H9 (cell line): ENCODE results near the gene CFAP90. TPM values are rescaled to one million over a fixed set of nuclear protein-coding genes. Genes with fewer than 3 reads are reported as not detected.

Experiments used
- DNase-seq: peaks from one replicate; pipeline ENCODE4 v3.0.0-alpha.2; 2017
- H2AFZ ChIP-seq: one replicate; pipeline ENCODE4 v1.6.1; 2013; ENCODE audit warnings: mild to moderate bottlenecking, low read length, control low read depth, moderate library complexity
- H2AK5ac ChIP-seq: 2 replicates; pipeline ENCODE4 v1.6.1; 2013; ENCODE audit warnings: low read length, control low read depth, mixed read lengths; ENCODE audit not compliant: insufficient read length
- H2BK120ac ChIP-seq: one replicate; pipeline ENCODE4 v1.6.1; 2013; ENCODE audit warnings: low read depth, mild to moderate bottlenecking, low read length, control low read depth, inconsistent platforms; ENCODE audit not compliant: poor library complexity, severe bottlenecking
- H2BK12ac ChIP-seq: 2 replicates; pipeline ENCODE4 v1.6.1; 2013; ENCODE audit warnings: low read length, control low read depth, mixed read lengths, low read depth; ENCODE audit not compliant: insufficient read length
- H2BK15ac ChIP-seq: 2 replicates; pipeline ENCODE4 v1.6.1; 2013; ENCODE audit warnings: low read depth, low read length, control low read depth
- H2BK20ac ChIP-seq: one replicate; pipeline ENCODE4 v1.6.1; 2013; ENCODE audit warnings: low read depth, mild to moderate bottlenecking, low read length, control low read depth, inconsistent platforms; ENCODE audit not compliant: poor library complexity, severe bottlenecking
- H2BK5ac ChIP-seq: 2 replicates; pipeline ENCODE4 v1.6.1; 2013; ENCODE audit warnings: low read length, control low read depth, mixed read lengths; ENCODE audit not compliant: insufficient read length
- H3K14ac ChIP-seq: 2 replicates; pipeline ENCODE4 v1.6.1; 2013; ENCODE audit warnings: low read length, control low read depth; ENCODE audit not compliant: insufficient read depth
- H3K18ac ChIP-seq: 2 replicates; pipeline ENCODE4 v1.6.1; 2013; ENCODE audit warnings: low read depth, mild to moderate bottlenecking, mixed read lengths, low read length, control low read depth; ENCODE audit not compliant: insufficient read length
- H3K23ac ChIP-seq: 2 replicates; pipeline ENCODE4 v1.6.1; 2013; ENCODE audit warnings: low read length, control low read depth, mixed read lengths, low read depth; ENCODE audit not compliant: insufficient read length
- H3K23me2 ChIP-seq: 2 replicates; pipeline ENCODE4 v1.6.1; 2013; ENCODE audit warnings: low read depth, mild to moderate bottlenecking, mixed read lengths, low read length, control low read depth; ENCODE audit not compliant: insufficient read length, poor library complexity, severe bottlenecking
- H3K27ac ChIP-seq: 2 replicates; pipeline ENCODE4 v1.5.1; 2013; ENCODE audit warnings: low read length, control low read depth, mixed read lengths, low read depth; ENCODE audit not compliant: insufficient read length
- H3K27me3 ChIP-seq: 2 replicates; pipeline ENCODE4 v1.6.1; 2013; ENCODE audit warnings: low read length, control low read depth, inconsistent platforms; ENCODE audit not compliant: insufficient read depth
- H3K4ac ChIP-seq: 2 replicates; pipeline ENCODE4 v1.6.1; 2013; ENCODE audit warnings: low read depth, mild to moderate bottlenecking, control low read depth, inconsistent platforms, low read length, moderate library complexity
- H3K4me1 ChIP-seq: 2 replicates; pipeline ENCODE4 v1.6.1; 2013; ENCODE audit warnings: low read length, control low read depth, inconsistent platforms; ENCODE audit not compliant: insufficient read depth
- H3K4me2 ChIP-seq: 2 replicates; pipeline ENCODE4 v1.6.1; 2013; ENCODE audit warnings: low read length, control low read depth, mixed read lengths; ENCODE audit not compliant: insufficient read length, insufficient read depth
- H3K56ac ChIP-seq: 2 replicates; pipeline ENCODE4 v1.6.1; 2013; ENCODE audit warnings: low read depth, mild to moderate bottlenecking, mixed read lengths, low read length, control low read depth; ENCODE audit not compliant: insufficient read length
- H3K79me1 ChIP-seq: 2 replicates; pipeline ENCODE4 v1.6.1; 2013; ENCODE audit warnings: low read depth, mild to moderate bottlenecking, moderate library complexity, low read length, control low read depth, inconsistent platforms; ENCODE audit not compliant: insufficient read depth, poor library complexity, severe bottlenecking
- H3K79me2 ChIP-seq: 2 replicates; pipeline ENCODE4 v1.6.1; 2013; ENCODE audit warnings: low read length, control low read depth, inconsistent platforms; ENCODE audit not compliant: insufficient read depth
- H3K9ac ChIP-seq: 2 replicates; pipeline ENCODE4 v1.6.1; 2013; ENCODE audit warnings: low read length, control low read depth, mixed read lengths; ENCODE audit not compliant: insufficient read length; ENCODE audit errors: extremely low read depth
- H3K9me3 ChIP-seq: one replicate; pipeline ENCODE4 v1.6.1; 2013; ENCODE audit warnings: low read depth, low read length, inconsistent platforms; ENCODE audit not compliant: control insufficient read depth
- H3T11ph ChIP-seq: one replicate; pipeline ENCODE4 v1.6.1; 2013; ENCODE audit warnings: mild to moderate bottlenecking, low read length, control low read depth, inconsistent platforms
- H4K20me1 ChIP-seq: one replicate; pipeline ENCODE4 v1.6.1; 2013; ENCODE audit not compliant: control insufficient read depth, insufficient read length, insufficient read depth
- H4K5ac ChIP-seq: 2 replicates; pipeline ENCODE4 v1.6.1; 2013; ENCODE audit warnings: low read depth, mild to moderate bottlenecking, mixed read lengths, low read length, control low read depth; ENCODE audit not compliant: insufficient read length
- H4K8ac ChIP-seq: replicated peaks from 2 replicates; pipeline ENCODE4 v1.6.1; 2013; ENCODE audit warnings: low read length, control low read depth, mixed read lengths, low read depth; ENCODE audit not compliant: insufficient read length
- H4K91ac ChIP-seq: 2 replicates; pipeline ENCODE4 v1.6.1; 2013; ENCODE audit warnings: low read depth, mild to moderate bottlenecking, moderate library complexity, mixed read lengths, low read length, control low read depth; ENCODE audit not compliant: insufficient read length
- H3K27ac Mint-ChIP-seq, 3 experiments: 2 replicates in 2 of 3; 3 replicates in 1 of 3; pipeline ENCODE4 v1.8.0; 2020 to 2021; ENCODE audit warnings: mixed read lengths in 3 of 3, mild to moderate bottlenecking in 1 of 3, moderate library complexity in 1 of 3
- H3K27me3 Mint-ChIP-seq: 2 replicates; pipeline ENCODE4 v1.8.0; 2021; ENCODE audit warnings: low read depth, mild to moderate bottlenecking, moderate library complexity, mixed read lengths
- H3K36me3 Mint-ChIP-seq, 3 experiments: 2 replicates in 2 of 3; 3 replicates in 1 of 3; pipeline ENCODE4 v1.8.0; 2020 to 2021; ENCODE audit warnings: low read depth in 3 of 3, mixed read lengths in 3 of 3; ENCODE audit not compliant: insufficient read depth in 1 of 3
- H3K4me1 Mint-ChIP-seq, 2 experiments: 2 replicates each; pipeline ENCODE4 v1.8.0; 2020; ENCODE audit warnings: mixed read lengths in 2 of 2
- H3K4me3 Mint-ChIP-seq, 2 experiments: 2 replicates in 1 of 2; 3 replicates in 1 of 2; pipeline ENCODE4 v1.8.0; 2020 to 2021; ENCODE audit warnings: mild to moderate bottlenecking in 2 of 2, mixed read lengths in 2 of 2, moderate library complexity in 1 of 2
- H3K9me3 Mint-ChIP-seq, 2 experiments: 2 replicates in 1 of 2; 3 replicates in 1 of 2; pipeline ENCODE4 v1.8.0; 2020; ENCODE audit warnings: mild to moderate bottlenecking in 2 of 2, mixed read lengths in 2 of 2, moderate library complexity in 1 of 2
- WGBS: extraction: QIAGEN DNeasy Blood & Tissue Kit; methylation state at CpG from one replicate; pipeline ENCODE4 v1.1.7; 2013; ENCODE audit warnings: missing lambda C conversion rate, low lambda C conversion rate, mixed read lengths; ENCODE audit not compliant: insufficient read length; ENCODE audit errors: extremely low coverage; 5-methylcytosine and 5-hydroxymethylcytosine counted together
- total RNA-seq: library from RNA; stranded (reverse); gene quantifications from 2 replicates; pipeline ENCODE4 v1.2.1, GENCODE V29; 2021
- TF ChIP-seq, protein P1 (sequence below): fragments of 200-600 bp; sonication (generic); conservative IDR thresholded peaks from 3 replicates; pipeline ENCODE4 v1.8.0; 2021; ENCODE audit warnings: antibody characterized with exemption, mild to moderate bottlenecking

The CFAP90 gene
- total RNA-seq, 1 experiment from 2014 or later: 0.44 TPM

DNA sequence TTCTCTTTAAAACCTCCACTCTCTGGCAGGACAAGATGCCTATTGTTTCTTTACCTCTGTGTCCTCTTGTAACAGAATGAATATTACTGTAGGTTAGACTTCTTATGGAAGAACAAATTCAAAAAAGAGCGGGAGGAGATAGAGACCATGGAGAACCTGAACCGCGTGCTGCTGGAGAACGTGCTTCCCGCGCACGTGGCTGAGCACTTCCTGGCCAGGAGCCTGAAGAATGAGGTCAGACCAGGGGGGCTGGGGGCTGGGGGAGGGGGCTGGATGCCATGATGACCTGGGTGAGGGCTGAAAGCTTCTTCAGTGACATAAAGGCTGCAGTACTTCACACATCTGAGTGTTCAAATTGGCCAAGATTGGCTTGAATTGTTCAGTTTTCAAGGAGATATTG lies 61.4 kb downstream of the CFAP90 start:
- H2BK5ac ChIP-seq: no peak overlapping the region
- peaks cover 14% of the 10 kb centered on the region; the same call in 1 of the 2 replicates for H3K4me1 ChIP-seq
- no peak overlapping the region for H2BK20ac ChIP-seq
- no peak overlapping the region for H4K5ac ChIP-seq
- H2AK5ac ChIP-seq: no peak overlapping the region
- H2BK15ac ChIP-seq: no peak overlapping the region
- TF ChIP-seq, protein P1, sequence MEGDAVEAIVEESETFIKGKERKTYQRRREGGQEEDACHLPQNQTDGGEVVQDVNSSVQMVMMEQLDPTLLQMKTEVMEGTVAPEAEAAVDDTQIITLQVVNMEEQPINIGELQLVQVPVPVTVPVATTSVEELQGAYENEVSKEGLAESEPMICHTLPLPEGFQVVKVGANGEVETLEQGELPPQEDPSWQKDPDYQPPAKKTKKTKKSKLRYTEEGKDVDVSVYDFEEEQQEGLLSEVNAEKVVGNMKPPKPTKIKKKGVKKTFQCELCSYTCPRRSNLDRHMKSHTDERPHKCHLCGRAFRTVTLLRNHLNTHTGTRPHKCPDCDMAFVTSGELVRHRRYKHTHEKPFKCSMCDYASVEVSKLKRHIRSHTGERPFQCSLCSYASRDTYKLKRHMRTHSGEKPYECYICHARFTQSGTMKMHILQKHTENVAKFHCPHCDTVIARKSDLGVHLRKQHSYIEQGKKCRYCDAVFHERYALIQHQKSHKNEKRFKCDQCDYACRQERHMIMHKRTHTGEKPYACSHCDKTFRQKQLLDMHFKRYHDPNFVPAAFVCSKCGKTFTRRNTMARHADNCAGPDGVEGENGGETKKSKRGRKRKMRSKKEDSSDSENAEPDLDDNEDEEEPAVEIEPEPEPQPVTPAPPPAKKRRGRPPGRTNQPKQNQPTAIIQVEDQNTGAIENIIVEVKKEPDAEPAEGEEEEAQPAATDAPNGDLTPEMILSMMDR: no peak
- H3K4me1 Mint-ChIP-seq: peaks cover 37 to 41% of the 10 kb centered on the region in 2 experiments
- no peak overlapping the region for H3K9ac ChIP-seq
- no peak overlapping the region for H2AFZ ChIP-seq
- no peak overlapping the region for H3K4me2 ChIP-seq
- no peak overlapping the region for H2BK120ac ChIP-seq
- no peaks in the 10 kb centered on the region for H3K27me3 Mint-ChIP-seq
- H4K20me1 ChIP-seq: no peaks in the 10 kb centered on the region
- H3K4ac ChIP-seq: no peak overlapping the region
- no peaks in the 10 kb centered on the region for H3K79me1 ChIP-seq
- H3K27ac Mint-ChIP-seq: no peak overlapping the region
- no peak overlapping the region for H4K91ac ChIP-seq
- DNase-seq: no peak
- no peak overlapping the region for H4K8ac ChIP-seq
- H3K56ac ChIP-seq: no peak overlapping the region
- H3K9me3 ChIP-seq: no peaks in the 10 kb centered on the region
- no peak overlapping the region for H3K27ac ChIP-seq
- H3K23me2 ChIP-seq: no peaks in the 10 kb centered on the region
- H3K4me3 Mint-ChIP-seq: no peak overlapping the region
- H3K36me3 Mint-ChIP-seq: peaks cover 4 to 16% (median 10%) of the 10 kb centered on the region in 3 experiments; a peak in 5 of 7 replicates
- no peak overlapping the region for H3K14ac ChIP-seq
- H3K18ac ChIP-seq: no peak overlapping the region
- H3K27me3 ChIP-seq: no peaks in the 10 kb centered on the region
- no peak overlapping the region for H3K23ac ChIP-seq
- no peaks in the 10 kb centered on the region for H3K79me2 ChIP-seq
- H3T11ph ChIP-seq: no peak overlapping the region
- no peaks in the 10 kb centered on the region for H3K9me3 Mint-ChIP-seq
- no peak overlapping the region for H2BK12ac ChIP-seq
- no CpG with 5 or more reads among the region's 7 CpGs for WGBS
